ENCODE data around the gene NELL1. TPM values are rescaled to one million over a fixed set of nuclear protein-coding genes. Genes with fewer than 3 reads are reported as not detected.

NELL1 gene
- total RNA-seq, 1 donor from 2014 or later, result 0.29 TPM

- no peak for TF ChIP-seq CTCF (IDR thresholded peaks at IDR 0.05; ENCODE audit: partially characterized antibody, unreplicated experiment)
- no peaks in the 10 kb centered on the region for H3K27me3 Mint-ChIP-seq (ENCODE audit: unreplicated experiment)
- no peaks in the 10 kb centered on the region for H3K36me3 Mint-ChIP-seq (ENCODE audit: unreplicated experiment)
- H3K27ac Mint-ChIP-seq (ENCODE audit: unreplicated experiment), result no peak overlapping the region
- H3K9me3 Mint-ChIP-seq (ENCODE audit: unreplicated experiment), result no peaks in the 10 kb centered on the region
- H3K4me3 Mint-ChIP-seq (ENCODE audit: unreplicated experiment), result no peak overlapping the region
- no peaks in the 10 kb centered on the region for H3K4me1 Mint-ChIP-seq (ENCODE audit: low read depth, unreplicated experiment)
- DNase-seq, result no peak
These were observed 294.2 kb downstream of the NELL1 start for GRCh38 chr11:20963596-20963995.

- H3K36me3 Mint-ChIP-seq (ENCODE audit: unreplicated experiment), result no peaks in the 10 kb centered on the region
- no peak for TF ChIP-seq CTCF (IDR thresholded peaks at IDR 0.05; ENCODE audit: partially characterized antibody, unreplicated experiment)
- no peaks in the 10 kb centered on the region for H3K27me3 Mint-ChIP-seq (ENCODE audit: unreplicated experiment)
- DNase-seq, result no peak
- no peak overlapping the region for H3K4me3 Mint-ChIP-seq (ENCODE audit: unreplicated experiment)
- H3K27ac Mint-ChIP-seq (ENCODE audit: unreplicated experiment), result no peak overlapping the region
- H3K9me3 Mint-ChIP-seq (ENCODE audit: unreplicated experiment), result no peaks in the 10 kb centered on the region
- H3K4me1 Mint-ChIP-seq (ENCODE audit: low read depth, unreplicated experiment), result no peaks in the 10 kb centered on the region
These were observed 295.6 kb downstream of the NELL1 start for GRCh38 chr11:20964985-20965384.

- Mint-ChIP-seq H3K36me3 (ENCODE audit: unreplicated experiment) (no peaks in the 10 kb centered on the region), H3K4me1 (ENCODE audit: low read depth, unreplicated experiment) (no peaks in the 10 kb centered on the region), H3K9me3 (ENCODE audit: unreplicated experiment) (no peaks in the 10 kb centered on the region), H3K27ac (ENCODE audit: unreplicated experiment) (no peak overlapping the region), H3K27me3 (ENCODE audit: unreplicated experiment) (no peaks in the 10 kb centered on the region), H3K4me3 (ENCODE audit: unreplicated experiment) (no peak overlapping the region)
- DNase-seq, result no peak
- TF ChIP-seq CTCF (IDR thresholded peaks at IDR 0.05; ENCODE audit: partially characterized antibody, unreplicated experiment), result no peak
These were observed 297.1 kb downstream of the NELL1 start for GRCh38 chr11:20966489-20966888.

- TF ChIP-seq CTCF (IDR thresholded peaks at IDR 0.05; ENCODE audit: partially characterized antibody, unreplicated experiment), result no peak
- Mint-ChIP-seq H3K36me3 (ENCODE audit: unreplicated experiment) (no peaks in the 10 kb centered on the region), H3K4me3 (ENCODE audit: unreplicated experiment) (no peak overlapping the region), H3K27ac (ENCODE audit: unreplicated experiment) (no peak overlapping the region), H3K9me3 (ENCODE audit: unreplicated experiment) (no peaks in the 10 kb centered on the region), H3K4me1 (ENCODE audit: low read depth, unreplicated experiment) (no peaks in the 10 kb centered on the region), H3K27me3 (ENCODE audit: unreplicated experiment) (peaks cover 2% of the 10 kb centered on the region)
- DNase-seq, result no peak
These were observed 304.7 kb downstream of the NELL1 start for GRCh38 chr11:20973940-20974559.

- Mint-ChIP-seq H3K27me3 (ENCODE audit: unreplicated experiment) (no peaks in the 10 kb centered on the region), H3K4me1 (ENCODE audit: low read depth, unreplicated experiment) (no peaks in the 10 kb centered on the region), H3K27ac (ENCODE audit: unreplicated experiment) (no peak overlapping the region), H3K9me3 (ENCODE audit: unreplicated experiment) (no peaks in the 10 kb centered on the region), H3K36me3 (ENCODE audit: unreplicated experiment) (no peaks in the 10 kb centered on the region), H3K4me3 (ENCODE audit: unreplicated experiment) (no peak overlapping the region)
- no peak for DNase-seq
- TF ChIP-seq CTCF (IDR thresholded peaks at IDR 0.05; ENCODE audit: partially characterized antibody, unreplicated experiment), result no peak
These were observed 311.4 kb downstream of the NELL1 start for GRCh38 chr11:20980736-20981135.
